ENCODE data around the gene GPHN. TPM values are rescaled to one million over a fixed set of nuclear protein-coding genes. Genes with fewer than 3 reads are reported as not detected.

The GPHN gene
- total and polyA plus RNA-seq, 2 donors (not counting 3 experiments of a cell fraction or from before 2014, with no cell fraction given): 5.1 to 23.2 TPM

DNA sequence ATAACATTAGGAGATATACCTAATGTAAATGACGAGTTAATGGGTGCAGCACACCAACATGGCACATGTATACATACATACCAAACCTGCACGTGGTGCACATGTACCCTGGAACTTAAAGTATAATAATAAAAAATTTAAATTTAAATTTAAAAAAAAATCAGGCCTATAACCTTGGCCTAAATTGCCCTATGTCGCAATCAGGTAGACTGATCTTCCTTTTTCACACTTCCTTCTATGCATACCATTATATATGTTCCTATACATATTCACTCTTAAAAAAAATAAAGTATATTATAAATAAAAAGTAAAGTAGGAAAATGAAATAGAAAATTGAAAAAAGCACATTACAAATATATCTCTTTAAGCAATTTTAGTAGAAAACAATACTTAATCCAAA is 563.6 kb downstream of the GPHN start:
- ChIA-PET POLR2A (no interaction called here), CTCF (no interaction called here)
- Histone ChIP-seq H4K20me1 (replicated peaks; ENCODE audit: control insufficient read depth, extremely low read depth, insufficient read depth, low read length) (no peaks in the 10 kb centered on the region), H3K4me3 (replicated peaks in 1 of 3; ENCODE audit: insufficient read depth in 1 of 3, low read depth in 1 of 3, low read length in 3 of 3) (no peak overlapping the region), H2AFZ (ENCODE audit: low read depth, low read length) (no peak overlapping the region), H3K4me2 (ENCODE audit: insufficient read depth, low read length) (no peak overlapping the region), H3K4me1 (ENCODE audit: control insufficient read depth, extremely low read depth, insufficient read depth, low read length) (no peaks in the 10 kb centered on the region), H3K9me3 (replicated peaks; ENCODE audit: control insufficient read depth, insufficient read depth, low read length) (no peaks in the 10 kb centered on the region), H3K27me3 (ENCODE audit: control insufficient read depth in 2 of 2, insufficient read depth in 2 of 2, low read length in 2 of 2) (no peaks in the 10 kb centered on the region), H3K79me2 (ENCODE audit: control insufficient read depth, insufficient read depth, low read length) (no peaks in the 10 kb centered on the region), H3K27ac (ENCODE audit: insufficient read depth, low read depth, low read length) (no peak overlapping the region), H3K36me3 (ENCODE audit: control insufficient read depth in 2 of 2, extremely low read depth in 1 of 2, insufficient read depth in 2 of 2, low read length in 2 of 2) (no peaks in the 10 kb centered on the region), H3K9ac (replicated peaks; ENCODE audit: extremely low read depth, insufficient read depth, low read length) (no peak overlapping the region), H3K9me1 (replicated peaks; ENCODE audit: control insufficient read depth, extremely low read depth, insufficient read depth, low read length) (no peaks in the 10 kb centered on the region)
- intact Hi-C loops (cut with micrococcal nuclease) (no loop called here), dilution Hi-C loops (cut with MboI; ENCODE audit: extremely low pct_ligation_motif_present, low sequenced_read_pairs) (no loop called here)
- no TSS peak for BruUV-seq (replicated peaks)
- DNase-seq (ENCODE audit: low read depth, low spot score) (no peak), FAIRE-seq (no peak)
- TF ChIP-seq FOS (IDR thresholded peaks at IDR 0.05; ENCODE audit: borderline replicate concordance, insufficient read depth, low read length) (no peak), GATA2 (IDR thresholded peaks at IDR 0.05; ENCODE audit: insufficient read depth, insufficient read length, low read depth, low read length) (no peak), MYC (IDR thresholded peaks at IDR 0.05; ENCODE audit: low read depth, low read length) (no peak), JUN (IDR thresholded peaks at IDR 0.05; ENCODE audit: borderline replicate concordance, insufficient read depth, insufficient read length, low read depth) (no peak), POLR2A (IDR thresholded peaks at IDR 0.05; ENCODE audit: low read depth, low read length) (no peak), EZH2 (IDR thresholded peaks at IDR 0.05; ENCODE audit: borderline replicate concordance, low read depth, low read length, severe bottlenecking) (no peak), POLR2AphosphoS5 (IDR thresholded peaks at IDR 0.05; ENCODE audit: insufficient read depth, low read depth, low read length) (no peak)
- TF ChIP-seq, protein P1, sequence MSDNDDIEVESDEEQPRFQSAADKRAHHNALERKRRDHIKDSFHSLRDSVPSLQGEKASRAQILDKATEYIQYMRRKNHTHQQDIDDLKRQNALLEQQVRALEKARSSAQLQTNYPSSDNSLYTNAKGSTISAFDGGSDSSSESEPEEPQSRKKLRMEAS (IDR thresholded peaks at IDR 0.05; ENCODE audit: insufficient read depth, insufficient read length): no peak
- TF ChIP-seq, protein P2, sequence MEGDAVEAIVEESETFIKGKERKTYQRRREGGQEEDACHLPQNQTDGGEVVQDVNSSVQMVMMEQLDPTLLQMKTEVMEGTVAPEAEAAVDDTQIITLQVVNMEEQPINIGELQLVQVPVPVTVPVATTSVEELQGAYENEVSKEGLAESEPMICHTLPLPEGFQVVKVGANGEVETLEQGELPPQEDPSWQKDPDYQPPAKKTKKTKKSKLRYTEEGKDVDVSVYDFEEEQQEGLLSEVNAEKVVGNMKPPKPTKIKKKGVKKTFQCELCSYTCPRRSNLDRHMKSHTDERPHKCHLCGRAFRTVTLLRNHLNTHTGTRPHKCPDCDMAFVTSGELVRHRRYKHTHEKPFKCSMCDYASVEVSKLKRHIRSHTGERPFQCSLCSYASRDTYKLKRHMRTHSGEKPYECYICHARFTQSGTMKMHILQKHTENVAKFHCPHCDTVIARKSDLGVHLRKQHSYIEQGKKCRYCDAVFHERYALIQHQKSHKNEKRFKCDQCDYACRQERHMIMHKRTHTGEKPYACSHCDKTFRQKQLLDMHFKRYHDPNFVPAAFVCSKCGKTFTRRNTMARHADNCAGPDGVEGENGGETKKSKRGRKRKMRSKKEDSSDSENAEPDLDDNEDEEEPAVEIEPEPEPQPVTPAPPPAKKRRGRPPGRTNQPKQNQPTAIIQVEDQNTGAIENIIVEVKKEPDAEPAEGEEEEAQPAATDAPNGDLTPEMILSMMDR (IDR thresholded peaks at IDR 0.05; ENCODE audit: extremely low read depth in 1 of 2, insufficient read depth in 1 of 2, low read depth in 1 of 2, low read length in 2 of 2): no peak
